Gastroesophageal sphincter (tissue), 3 donors: ENCODE data around the gene ZNF526.

ENCODE experiments used
- CTCF ChIP-seq, 4 experiments: fragments of 200-600 bp in 2 of 4; fragments of 450-650 bp in 2 of 4; sonication (generic) in 1 of 4; IDR thresholded peaks; one replicate each; pipeline ENCODE4 v1.5.1; 2017 to 2019; ENCODE audit warnings: antibody characterized with exemption in 4 of 4, mild to moderate bottlenecking in 2 of 4, moderate library complexity in 2 of 4
- POLR2A ChIP-seq, 2 donors: fragments of 450-650 bp; IDR thresholded peaks; one replicate each; pipeline ENCODE4 v1.6.1; 2017; ENCODE audit warnings: antibody characterized with exemption in 2 of 2, mild to moderate bottlenecking in 2 of 2, moderate library complexity in 1 of 2

GRCh38 chr19:42245231-42245630 is 25.1 kb downstream of the ZNF526 start:
- TF ChIP-seq CTCF (IDR thresholded peaks at IDR 0.05) (no peak), POLR2A (IDR thresholded peaks at IDR 0.05) (no peak)
